DND-41 (cell line): ENCODE measurements around the gene ZNF580.

Experiments
- ATAC-seq: fragments of 200-7000 bp; cut with Tn5 transposase; 3 replicates; pipeline ENCODE4 v1.9.1; 2021; ENCODE audit warnings: low read depth; ENCODE audit not compliant: insufficient read depth
- DNase-seq: peaks from one replicate; pipeline ENCODE4 v3.0.0-alpha.2; 2020
- H2AFZ ChIP-seq: 2 replicates; pipeline ENCODE4 v1.6.0; 2012; ENCODE audit warnings: low read depth, low read length
- H3K27ac ChIP-seq: 2 replicates; pipeline ENCODE4 v1.5.1; 2012; ENCODE audit warnings: low read length, inconsistent platforms
- H3K27me3 ChIP-seq: fragments of 200-600 bp; sonication (generic); 2 replicates; pipeline ENCODE4 v1.6.0; 2012; ENCODE audit warnings: low read length, mild to moderate bottlenecking, inconsistent platforms; ENCODE audit not compliant: insufficient read depth, poor library complexity
- H3K36me3 ChIP-seq: 2 replicates; pipeline ENCODE4 v1.5.1; 2012; ENCODE audit warnings: low read length, inconsistent platforms; ENCODE audit not compliant: insufficient read depth
- H3K4me1 ChIP-seq: 2 replicates; pipeline ENCODE4 v1.5.1; 2012; ENCODE audit warnings: mild to moderate bottlenecking, low read length; ENCODE audit not compliant: insufficient read depth
- H3K4me2 ChIP-seq: 2 replicates; pipeline ENCODE4 v1.6.0; 2012; ENCODE audit warnings: mild to moderate bottlenecking, moderate library complexity, low read length, inconsistent platforms; ENCODE audit not compliant: insufficient read depth
- H3K4me3 ChIP-seq, 2 experiments: fragments of 200-600 bp in 1 of 2; shearing (Covaris generic) in 1 of 2; 2 replicates each; pipeline ENCODE4 v1.5.1; 2012 to 2016; ENCODE audit warnings: inconsistent platforms in 2 of 2, low read length in 2 of 2, mild to moderate bottlenecking in 2 of 2, low read depth in 1 of 2, moderate library complexity in 1 of 2
- H3K79me2 ChIP-seq: 2 replicates; pipeline ENCODE4 v1.6.0; 2012; ENCODE audit warnings: low read length, inconsistent platforms; ENCODE audit not compliant: insufficient read depth
- H3K9ac ChIP-seq: 2 replicates; pipeline ENCODE4 v1.6.0; 2012; ENCODE audit warnings: low read depth, mild to moderate bottlenecking, inconsistent platforms, low read length, moderate library complexity
- H3K9me3 ChIP-seq: 2 replicates; pipeline ENCODE4 v1.5.1; 2012; ENCODE audit warnings: low read length, moderate library complexity, mild to moderate bottlenecking, inconsistent platforms; ENCODE audit not compliant: insufficient read depth, severe bottlenecking
- H4K20me1 ChIP-seq: 2 replicates; pipeline ENCODE4 v1.6.0; 2012; ENCODE audit warnings: low read length; ENCODE audit not compliant: insufficient read depth
- CTCF ChIP-seq: IDR thresholded peaks from 2 replicates; pipeline ENCODE4 v1.5.1; 2012; ENCODE audit warnings: borderline replicate concordance, low read length, moderate library complexity, mild to moderate bottlenecking; ENCODE audit not compliant: poor library complexity, severe bottlenecking; ENCODE audit errors: extremely low read depth
- EZH2 ChIP-seq: IDR thresholded peaks from 3 replicates; pipeline ENCODE4 v1.6.1; 2012; ENCODE audit warnings: borderline replicate concordance, low read depth, mild to moderate bottlenecking, moderate library complexity, low read length, inconsistent platforms; ENCODE audit not compliant: severe bottlenecking

Gene ZNF580

GRCh38 chr19:55647732-55648584 is 7.2 kb downstream of the ZNF580 start, which contains the start of gene CCDC106:
Gene CCDC106, plus strand, starts transcription at chr19:55648212. Its CDS starts 835 bp downstream, at chr19:55649047.
- Histone ChIP-seq H4K20me1 (peaks cover 13% of the 10 kb centered on the region; the same call in 1 of the 2 replicates), H3K27ac (peak within 1 kb of the TSS; percentile 87), H3K9me3 (no peaks in the 10 kb centered on the region), H3K9ac (peak within 1 kb of the TSS; percentile 96), H3K79me2 (peaks cover 53% of the 10 kb centered on the region), H2AFZ (peak within 1 kb of the TSS; percentile 85), H3K4me3 (peak within 1 kb of the TSS; percentile 70 to 81), H3K4me1 (peaks cover 67% of the 10 kb centered on the region), H3K27me3 (no peaks in the 10 kb centered on the region), H3K36me3 (peaks cover 23% of the 10 kb centered on the region), H3K4me2 (peak within 1 kb of the TSS; percentile 93)
- peak; percentile 61 for ATAC-seq
- TF ChIP-seq CTCF (no peak), EZH2 (no peak)
- peak; percentile 82 for DNase-seq

GRCh38 chr19:55648585-55649267 is 7.9 kb downstream of the ZNF580 start:
- Histone ChIP-seq H3K9me3 (no peaks in the 10 kb centered on the region), H3K27me3 (no peaks in the 10 kb centered on the region), H2AFZ (peak overlapping the region; percentile 85), H3K36me3 (peaks cover 23% of the 10 kb centered on the region), H3K27ac (peak overlapping the region; percentile 87), H3K79me2 (peaks cover 48% of the 10 kb centered on the region), H4K20me1 (peaks cover 13% of the 10 kb centered on the region; the same call in 1 of the 2 replicates), H3K9ac (peak overlapping the region; percentile 96), H3K4me1 (peaks cover 67% of the 10 kb centered on the region), H3K4me3 (peak overlapping the region; percentile 70 to 81), H3K4me2 (peak overlapping the region; percentile 93)
- ATAC-seq (peak; percentile 28; the same call in 2 of the 3 replicates), DNase-seq (no peak)
- TF ChIP-seq CTCF: no peak
- TF ChIP-seq EZH2: no peak

- H3K4me2 ChIP-seq: peak overlapping the region; percentile 93
- TF ChIP-seq CTCF (no peak), EZH2 (no peak)
- H3K27me3 ChIP-seq: no peaks in the 10 kb centered on the region
- DNase-seq: no peak
- H3K4me3 ChIP-seq: peak overlapping the region in 1 of 2 experiments; percentile 70; a peak in 2 of 4 replicates
- no peak for ATAC-seq
- no peak overlapping the region; the same call in 1 of the 2 replicates for H3K27ac ChIP-seq
- H2AFZ ChIP-seq: no peak overlapping the region
- no peaks in the 10 kb centered on the region for H3K9me3 ChIP-seq
- peaks cover 60% of the 10 kb centered on the region for H3K4me1 ChIP-seq
- H3K79me2 ChIP-seq: peaks cover 41% of the 10 kb centered on the region
- peaks cover 6% of the 10 kb centered on the region; the same call in 1 of the 2 replicates for H4K20me1 ChIP-seq
- H3K9ac ChIP-seq: peak overlapping the region; percentile 96
- H3K36me3 ChIP-seq: peaks cover 22% of the 10 kb centered on the region
These were observed 8.7 kb downstream of the ZNF580 start for GRCh38 chr19:55649268-55650125.
